ENCODE measurements around the gene ACMSD.

- no peak for TF ChIP-seq CTCF (IDR thresholded peaks at IDR 0.05)
- TF ChIP-seq POLR2A (IDR thresholded peaks at IDR 0.05): no peak
Measured at GRCh38 chr2:134845028-134845427, 6.6 kb downstream of the ACMSD start.
